Testis (tissue), 3 donors: ENCODE results near the gene TMEM175. TPM values are rescaled to one million over a fixed set of nuclear protein-coding genes. Genes with fewer than 3 reads are reported as not detected.

Experiments used
- DNase-seq: peaks from one replicate; pipeline ENCODE4 v3.0.0-alpha.2; 2019
- H3K27ac ChIP-seq, 2 donors: fragments of 200-600 bp; sonication (generic); one replicate each; pipeline ENCODE4 v1.5.1; 2019
- H3K27me3 ChIP-seq: fragments of 200-600 bp; sonication (generic); one replicate; pipeline ENCODE4 v1.5.1; 2019
- H3K36me3 ChIP-seq: fragments of 200-600 bp; sonication (generic); one replicate; pipeline ENCODE4 v1.5.1; 2017; ENCODE audit warnings: low read depth; ENCODE audit errors: missing control alignments
- H3K4me1 ChIP-seq: fragments of 200-600 bp; sonication (generic); one replicate; pipeline ENCODE4 v1.5.1; 2019
- H3K4me3 ChIP-seq, 2 donors: fragments of 200-600 bp; sonication (generic); one replicate each; pipeline ENCODE4 v1.5.1; 2017 to 2019
- H3K9me3 ChIP-seq: fragments of 200-600 bp; sonication (generic); one replicate; pipeline ENCODE4 v1.5.1; 2017
- CTCF ChIP-seq, 3 experiments: fragments of 450-650 bp in 2 of 3; fragments of 200-600 bp in 1 of 3; sonication (generic) in 1 of 3; IDR thresholded peaks; one replicate each; pipeline ENCODE4 v1.5.1; 2016 to 2019; ENCODE audit warnings: antibody characterized with exemption in 3 of 3, mild to moderate bottlenecking in 2 of 3, moderate library complexity in 1 of 3
- POLR2A ChIP-seq: fragments of 450-650 bp; IDR thresholded peaks from one replicate; pipeline ENCODE4 v1.6.1; 2017; ENCODE audit warnings: antibody characterized with exemption, mild to moderate bottlenecking, moderate library complexity
- WGBS, 2 donors: methylation state at CpG; one replicate each; pipeline ENCODE4 v1.1.5; 2018; 5-methylcytosine and 5-hydroxymethylcytosine counted together
- intact Hi-C: fragments of 100-400 bp; cut with DNase I; formaldehyde crosslinking; loops from one replicate; pipeline ENCODE4 v1.15.1; 2023; ENCODE audit warnings: low total_unique reads
- polyA plus RNA-seq: library from polyadenylated mRNA; stranded (reverse); fragments of 350-450 nt; fragmentation: Illumina TruSeq; extraction: RNeasy Lipid Tissue Mini Kit (QIAGEN cat#74804); gene quantifications from one replicate; pipeline ENCODE4 v1.2.3, GENCODE V29; 2014; ENCODE audit warnings: low read depth, low replicate concordance; ENCODE audit not compliant: insufficient read depth
- total RNA-seq, 2 donors: library from RNA; depleted of rRNA; stranded (reverse); fragments of >200 nt; gene quantifications; one replicate each; pipeline ENCODE4 v1.2.3, GENCODE V29; 2016

The TMEM175 gene
- total and polyA plus RNA-seq, 3 donors from 2014 or later = 50.5 to 88.2 (median 69.2) TPM

- H3K36me3 ChIP-seq = no peaks in the 10 kb centered on the region
- TF ChIP-seq CTCF (IDR thresholded peaks at IDR 0.05) (no peak), POLR2A (no peak)
- no peaks in the 10 kb centered on the region for H3K27me3 ChIP-seq
- H3K9me3 ChIP-seq = no peaks in the 10 kb centered on the region
- H3K4me1 ChIP-seq = peaks cover 5% of the 10 kb centered on the region
- H3K27ac ChIP-seq = no peak overlapping the region
- 77 to 79% methylated on average over 13 to 25 of the region's 25 CpGs for WGBS, 2 donors
- no peak for DNase-seq
- H3K4me3 ChIP-seq = no peak overlapping the region
- intact Hi-C loops = no loop called here
Observed at GRCh38 chr4:992297-993110, 60.2 kb downstream of the TMEM175 start.

- WGBS, 2 donors = 85 to 89% methylated on average over 16 to 36 of the region's 37 CpGs
- no peak within 1 kb of the TSS for H3K27ac ChIP-seq
- intact Hi-C loops = no loop called here
- H3K9me3 ChIP-seq = no peaks in the 10 kb centered on the region
- H3K4me1 ChIP-seq = peaks cover 7% of the 10 kb centered on the region
- H3K36me3 ChIP-seq = no peaks in the 10 kb centered on the region
- no peaks in the 10 kb centered on the region for H3K27me3 ChIP-seq
- no peak for TF ChIP-seq CTCF (IDR thresholded peaks at IDR 0.05)
- TF ChIP-seq POLR2A = no peak
- no peak within 1 kb of the TSS for H3K4me3 ChIP-seq
- no peak for DNase-seq
Observed at GRCh38 chr4:993111-994029, 61.1 kb downstream of the TMEM175 start, which contains the start of gene SLC26A1. TSS of gene SLC26A1 (minus strand) at chr4:993404. CDS start at chr4:991703, 1,701 bp downstream.

GRCh38 chr4:995311-996026 lies 63.2 kb downstream of the TMEM175 start:
- WGBS, 2 donors = 93 to 98% methylated on average over 8 to 23 of the region's 23 CpGs
- H3K27me3 ChIP-seq = no peaks in the 10 kb centered on the region
- H3K4me3 ChIP-seq = no peak overlapping the region
- H3K4me1 ChIP-seq = peaks cover 7% of the 10 kb centered on the region
- DNase-seq = no peak
- TF ChIP-seq POLR2A = no peak
- no peak for TF ChIP-seq CTCF (IDR thresholded peaks at IDR 0.05)
- H3K36me3 ChIP-seq = no peaks in the 10 kb centered on the region
- no peak overlapping the region for H3K27ac ChIP-seq
- H3K9me3 ChIP-seq = no peaks in the 10 kb centered on the region
- intact Hi-C loops = no loop called here

GRCh38 chr4:996030-996996 lies 64.1 kb downstream of the TMEM175 start:
- intact Hi-C loops = no loop called here
- Histone ChIP-seq H3K36me3 (no peaks in the 10 kb centered on the region), H3K9me3 (no peaks in the 10 kb centered on the region), H3K27me3 (no peaks in the 10 kb centered on the region), H3K27ac (no peak overlapping the region), H3K4me1 (peaks cover 7% of the 10 kb centered on the region), H3K4me3 (no peak overlapping the region)
- no peak for DNase-seq
- WGBS, 2 donors = 64 to 67% methylated on average over 10 to 15 of the region's 15 CpGs
- TF ChIP-seq CTCF (IDR thresholded peaks at IDR 0.05) = no peak
- no peak for TF ChIP-seq POLR2A
